PC-9 (cell line): Measurements from ENCODE around the gene HSD17B8.

Source experiments
- EZH2 ChIP-seq: fragments of 200-600 bp; sonication (generic); IDR thresholded peaks from 2 replicates; pipeline ENCODE4 v1.8.0; 2017; ENCODE audit warnings: antibody characterized with exemption, low read depth
- TF ChIP-seq, protein P1 (sequence below): fragments of 200-600 bp; sonication (generic); conservative IDR thresholded peaks from 2 replicates; pipeline ENCODE4 v1.6.1; 2017; ENCODE audit warnings: mixed run types, antibody characterized with exemption, mild to moderate bottlenecking, moderate library complexity

GRCh38 chr6:33187809-33188208, 16.6 kb upstream of the HSD17B8 start:
- TF ChIP-seq, protein P1, sequence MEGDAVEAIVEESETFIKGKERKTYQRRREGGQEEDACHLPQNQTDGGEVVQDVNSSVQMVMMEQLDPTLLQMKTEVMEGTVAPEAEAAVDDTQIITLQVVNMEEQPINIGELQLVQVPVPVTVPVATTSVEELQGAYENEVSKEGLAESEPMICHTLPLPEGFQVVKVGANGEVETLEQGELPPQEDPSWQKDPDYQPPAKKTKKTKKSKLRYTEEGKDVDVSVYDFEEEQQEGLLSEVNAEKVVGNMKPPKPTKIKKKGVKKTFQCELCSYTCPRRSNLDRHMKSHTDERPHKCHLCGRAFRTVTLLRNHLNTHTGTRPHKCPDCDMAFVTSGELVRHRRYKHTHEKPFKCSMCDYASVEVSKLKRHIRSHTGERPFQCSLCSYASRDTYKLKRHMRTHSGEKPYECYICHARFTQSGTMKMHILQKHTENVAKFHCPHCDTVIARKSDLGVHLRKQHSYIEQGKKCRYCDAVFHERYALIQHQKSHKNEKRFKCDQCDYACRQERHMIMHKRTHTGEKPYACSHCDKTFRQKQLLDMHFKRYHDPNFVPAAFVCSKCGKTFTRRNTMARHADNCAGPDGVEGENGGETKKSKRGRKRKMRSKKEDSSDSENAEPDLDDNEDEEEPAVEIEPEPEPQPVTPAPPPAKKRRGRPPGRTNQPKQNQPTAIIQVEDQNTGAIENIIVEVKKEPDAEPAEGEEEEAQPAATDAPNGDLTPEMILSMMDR, result no peak
- TF ChIP-seq EZH2, result no peak
